Astrocyte (in vitro differentiated cells and primary cell): ENCODE data around the gene SETD4.

Source experiments
- EZH2 ChIP-seq: IDR thresholded peaks from 2 replicates; pipeline ENCODE4 v1.6.1; 2012; ENCODE audit warnings: mild to moderate bottlenecking, low read length, inconsistent platforms; ENCODE audit not compliant: insufficient read depth
- TF ChIP-seq, protein P1 (sequence below): IDR thresholded peaks from 2 replicates; pipeline ENCODE4 v1.5.1; 2011; ENCODE audit warnings: low read depth, mild to moderate bottlenecking, inconsistent platforms, low read length, moderate library complexity; ENCODE audit not compliant: insufficient read depth

DNA sequence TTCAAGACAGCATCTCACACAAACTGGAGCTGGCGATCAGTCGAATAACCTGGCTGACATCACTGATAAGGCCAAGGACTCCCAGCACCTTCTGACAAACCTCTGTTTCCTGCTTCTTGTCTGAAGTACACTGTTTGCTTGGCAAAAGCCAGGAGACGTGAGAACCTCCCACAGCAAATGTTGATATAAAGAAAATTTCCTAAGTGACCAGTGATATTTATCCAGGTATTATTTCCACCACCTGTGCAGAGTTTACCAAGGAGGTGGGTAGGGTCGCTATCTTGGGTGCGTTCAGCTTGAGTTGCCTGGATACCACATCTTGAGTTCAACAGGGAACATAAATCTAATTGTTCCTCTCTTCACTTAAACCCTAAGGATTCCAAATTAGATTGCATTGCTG, 72.9 kb downstream of the SETD4 start:
- TF ChIP-seq, protein P1, sequence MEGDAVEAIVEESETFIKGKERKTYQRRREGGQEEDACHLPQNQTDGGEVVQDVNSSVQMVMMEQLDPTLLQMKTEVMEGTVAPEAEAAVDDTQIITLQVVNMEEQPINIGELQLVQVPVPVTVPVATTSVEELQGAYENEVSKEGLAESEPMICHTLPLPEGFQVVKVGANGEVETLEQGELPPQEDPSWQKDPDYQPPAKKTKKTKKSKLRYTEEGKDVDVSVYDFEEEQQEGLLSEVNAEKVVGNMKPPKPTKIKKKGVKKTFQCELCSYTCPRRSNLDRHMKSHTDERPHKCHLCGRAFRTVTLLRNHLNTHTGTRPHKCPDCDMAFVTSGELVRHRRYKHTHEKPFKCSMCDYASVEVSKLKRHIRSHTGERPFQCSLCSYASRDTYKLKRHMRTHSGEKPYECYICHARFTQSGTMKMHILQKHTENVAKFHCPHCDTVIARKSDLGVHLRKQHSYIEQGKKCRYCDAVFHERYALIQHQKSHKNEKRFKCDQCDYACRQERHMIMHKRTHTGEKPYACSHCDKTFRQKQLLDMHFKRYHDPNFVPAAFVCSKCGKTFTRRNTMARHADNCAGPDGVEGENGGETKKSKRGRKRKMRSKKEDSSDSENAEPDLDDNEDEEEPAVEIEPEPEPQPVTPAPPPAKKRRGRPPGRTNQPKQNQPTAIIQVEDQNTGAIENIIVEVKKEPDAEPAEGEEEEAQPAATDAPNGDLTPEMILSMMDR: no peak
- TF ChIP-seq EZH2: no peak
